ENCODE data around the gene GALNT13.
"Not testable (repeated sequence)": the region's sequence is repeated elsewhere in the genome, so short reads cannot be mapped to it uniquely, and the experiment has no call there.

GALNT13 gene

GRCh38 chr2:154455866-154456265 is 584.1 kb downstream of the GALNT13 start:
- no peak for DNase-seq (ENCODE audit: low read depth, low spot score)
- Histone ChIP-seq H3K4me1 (ENCODE audit: insufficient read depth, insufficient read length) (no peaks in the 10 kb centered on the region), H3K9ac (ENCODE audit: insufficient read length, low read depth) (no peak overlapping the region), H3K36me3 (ENCODE audit: insufficient read depth, insufficient read length, low read length) (no peaks in the 10 kb centered on the region), H3K4me3 (ENCODE audit: insufficient read length, low read depth) (no peak overlapping the region), H3K9me3 (ENCODE audit: insufficient read depth, low read length) (no peaks in the 10 kb centered on the region), H3K27me3 (ENCODE audit: insufficient read depth, insufficient read length) (no peaks in the 10 kb centered on the region)
- TF ChIP-seq ZNF274 (IDR thresholded peaks at IDR 0.05; ENCODE audit: low read depth, low read length) (no peak), SUZ12 (IDR thresholded peaks at IDR 0.05; ENCODE audit: extremely low read depth, insufficient read depth, insufficient read length) (no peak), YY1 (IDR thresholded peaks at IDR 0.05; ENCODE audit: insufficient read depth, insufficient read length) (no peak)

GRCh38 chr2:154457286-154457685 is 585.6 kb downstream of the GALNT13 start:
- Histone ChIP-seq H3K9me3 (ENCODE audit: insufficient read depth, low read length) (no peaks in the 10 kb centered on the region), H3K36me3 (ENCODE audit: insufficient read depth, insufficient read length, low read length) (no peaks in the 10 kb centered on the region), H3K4me3 (ENCODE audit: insufficient read length, low read depth) (no peak overlapping the region), H3K27me3 (ENCODE audit: insufficient read depth, insufficient read length) (no peaks in the 10 kb centered on the region), H3K9ac (ENCODE audit: insufficient read length, low read depth) (no peak overlapping the region), H3K4me1 (ENCODE audit: insufficient read depth, insufficient read length) (no peaks in the 10 kb centered on the region)
- no peak for DNase-seq (ENCODE audit: low read depth, low spot score)
- TF ChIP-seq YY1 (IDR thresholded peaks at IDR 0.05; ENCODE audit: insufficient read depth, insufficient read length) (no peak), ZNF274 (IDR thresholded peaks at IDR 0.05; ENCODE audit: low read depth, low read length) (no peak), SUZ12 (IDR thresholded peaks at IDR 0.05; ENCODE audit: extremely low read depth, insufficient read depth, insufficient read length) (no peak)

GRCh38 chr2:154459286-154459685 is 587.6 kb downstream of the GALNT13 start:
- H3K27me3 ChIP-seq (ENCODE audit: insufficient read depth, insufficient read length): no peaks in the 10 kb centered on the region
- H3K9ac ChIP-seq (ENCODE audit: insufficient read length, low read depth): no peak overlapping the region
- DNase-seq (ENCODE audit: low read depth, low spot score): no peak
- H3K4me1 ChIP-seq (ENCODE audit: insufficient read depth, insufficient read length): no peaks in the 10 kb centered on the region
- no peaks in the 10 kb centered on the region for H3K9me3 ChIP-seq (ENCODE audit: insufficient read depth, low read length)
- TF ChIP-seq SUZ12 (IDR thresholded peaks at IDR 0.05; ENCODE audit: extremely low read depth, insufficient read depth, insufficient read length) (no peak), ZNF274 (IDR thresholded peaks at IDR 0.05; ENCODE audit: low read depth, low read length) (no peak), YY1 (IDR thresholded peaks at IDR 0.05; ENCODE audit: insufficient read depth, insufficient read length) (no peak)
- no peaks in the 10 kb centered on the region for H3K36me3 ChIP-seq (ENCODE audit: insufficient read depth, insufficient read length, low read length)
- no peak overlapping the region for H3K4me3 ChIP-seq (ENCODE audit: insufficient read length, low read depth)

GRCh38 chr2:154462634-154463033 is 590.9 kb downstream of the GALNT13 start:
- H3K9ac ChIP-seq (ENCODE audit: insufficient read length, low read depth): no peak overlapping the region
- no peaks in the 10 kb centered on the region for H3K9me3 ChIP-seq (ENCODE audit: insufficient read depth, low read length)
- H3K27me3 ChIP-seq (ENCODE audit: insufficient read depth, insufficient read length): no peaks in the 10 kb centered on the region
- no peak overlapping the region for H3K4me3 ChIP-seq (ENCODE audit: insufficient read length, low read depth)
- DNase-seq (ENCODE audit: low read depth, low spot score): no peak
- no peaks in the 10 kb centered on the region for H3K36me3 ChIP-seq (ENCODE audit: insufficient read depth, insufficient read length, low read length)
- no peak for TF ChIP-seq SUZ12 (IDR thresholded peaks at IDR 0.05; ENCODE audit: extremely low read depth, insufficient read depth, insufficient read length)
- TF ChIP-seq YY1 (IDR thresholded peaks at IDR 0.05; ENCODE audit: insufficient read depth, insufficient read length): no peak
- TF ChIP-seq ZNF274 (IDR thresholded peaks at IDR 0.05; ENCODE audit: low read depth, low read length): no peak
- no peaks in the 10 kb centered on the region for H3K4me1 ChIP-seq (ENCODE audit: insufficient read depth, insufficient read length)

- Histone ChIP-seq H3K36me3 (ENCODE audit: insufficient read depth, insufficient read length, low read length) (no peaks in the 10 kb centered on the region), H3K27me3 (ENCODE audit: insufficient read depth, insufficient read length) (no peaks in the 10 kb centered on the region), H3K9ac (ENCODE audit: insufficient read length, low read depth) (no peak overlapping the region), H3K4me3 (ENCODE audit: insufficient read length, low read depth) (no peak overlapping the region), H3K9me3 (ENCODE audit: insufficient read depth, low read length) (no peaks in the 10 kb centered on the region), H3K4me1 (ENCODE audit: insufficient read depth, insufficient read length) (no peaks in the 10 kb centered on the region)
- TF ChIP-seq ZNF274 (IDR thresholded peaks at IDR 0.05; ENCODE audit: low read depth, low read length) (no peak), YY1 (IDR thresholded peaks at IDR 0.05; ENCODE audit: insufficient read depth, insufficient read length) (no peak), SUZ12 (IDR thresholded peaks at IDR 0.05; ENCODE audit: extremely low read depth, insufficient read depth, insufficient read length) (no peak)
- DNase-seq (ENCODE audit: low read depth, low spot score): no peak
These were observed 594.5 kb downstream of the GALNT13 start for GRCh38 chr2:154466226-154466625.

- no peaks in the 10 kb centered on the region for H3K27me3 ChIP-seq (ENCODE audit: insufficient read depth, insufficient read length)
- peaks cover 5% of the 10 kb centered on the region for H3K9me3 ChIP-seq (ENCODE audit: insufficient read depth, low read length)
- H3K4me3 ChIP-seq (ENCODE audit: insufficient read length, low read depth): no peak overlapping the region
- DNase-seq (ENCODE audit: low read depth, low spot score): no peak
- no peak for TF ChIP-seq SUZ12 (IDR thresholded peaks at IDR 0.05; ENCODE audit: extremely low read depth, insufficient read depth, insufficient read length)
- TF ChIP-seq YY1 (IDR thresholded peaks at IDR 0.05; ENCODE audit: insufficient read depth, insufficient read length): no peak
- TF ChIP-seq ZNF274 (IDR thresholded peaks at IDR 0.05; ENCODE audit: low read depth, low read length): no peak
- no peaks in the 10 kb centered on the region for H3K36me3 ChIP-seq (ENCODE audit: insufficient read depth, insufficient read length, low read length)
- H3K4me1 ChIP-seq (ENCODE audit: insufficient read depth, insufficient read length): no peaks in the 10 kb centered on the region
- no peak overlapping the region for H3K9ac ChIP-seq (ENCODE audit: insufficient read length, low read depth)
These were observed 598.7 kb downstream of the GALNT13 start for GRCh38 chr2:154470376-154470775.

- H3K9ac ChIP-seq (ENCODE audit: insufficient read length, low read depth); H3K27me3 ChIP-seq (ENCODE audit: insufficient read depth, insufficient read length); H3K4me3 ChIP-seq (ENCODE audit: insufficient read length, low read depth); DNase-seq (ENCODE audit: low read depth, low spot score); H3K4me1 ChIP-seq (ENCODE audit: insufficient read depth, insufficient read length); H3K9me3 ChIP-seq (ENCODE audit: insufficient read depth, low read length); H3K36me3 ChIP-seq (ENCODE audit: insufficient read depth, insufficient read length, low read length): not testable (repeated sequence)
These were observed 599.8 kb downstream of the GALNT13 start for GRCh38 chr2:154471492-154471891.

GRCh38 chr2:154477319-154477718 is 605.6 kb downstream of the GALNT13 start:
- Histone ChIP-seq H3K9me3 (ENCODE audit: insufficient read depth, low read length) (peaks cover 5% of the 10 kb centered on the region), H3K4me1 (ENCODE audit: insufficient read depth, insufficient read length) (no peaks in the 10 kb centered on the region), H3K9ac (ENCODE audit: insufficient read length, low read depth) (no peak overlapping the region), H3K36me3 (ENCODE audit: insufficient read depth, insufficient read length, low read length) (no peaks in the 10 kb centered on the region), H3K27me3 (ENCODE audit: insufficient read depth, insufficient read length) (no peaks in the 10 kb centered on the region), H3K4me3 (ENCODE audit: insufficient read length, low read depth) (no peak overlapping the region)
- DNase-seq (ENCODE audit: low read depth, low spot score): no peak
- TF ChIP-seq YY1 (IDR thresholded peaks at IDR 0.05; ENCODE audit: insufficient read depth, insufficient read length) (no peak), ZNF274 (IDR thresholded peaks at IDR 0.05; ENCODE audit: low read depth, low read length) (no peak), SUZ12 (IDR thresholded peaks at IDR 0.05; ENCODE audit: extremely low read depth, insufficient read depth, insufficient read length) (no peak)

All from NT2/D1 (cell line).